Loucy (cell line): ENCODE results near the gene CAMTA1.

Experiments
- H2AFZ ChIP-seq: fragments of 200-600 bp; sonication (generic); 2 replicates; pipeline ENCODE4 v1.6.0; 2016; ENCODE audit warnings: antibody characterized with exemption, mild to moderate bottlenecking, low read length, moderate library complexity
- H3F3A ChIP-seq: fragments of 200-600 bp; 2 replicates; pipeline ENCODE4 v1.6.0; 2016; ENCODE audit warnings: antibody characterized with exemption, low read depth, mild to moderate bottlenecking
- H3K27me3 ChIP-seq: fragments of 200-600 bp; sonication (generic); 2 replicates; pipeline ENCODE4 v1.6.1; 2014; ENCODE audit warnings: low read length, mild to moderate bottlenecking; ENCODE audit not compliant: insufficient read depth, poor library complexity, severe bottlenecking
- H3K36me3 ChIP-seq: fragments of 200-600 bp; sonication (generic); 2 replicates; pipeline ENCODE4 v1.6.1; 2016; ENCODE audit warnings: low read length; ENCODE audit not compliant: insufficient read depth
- H3K4me1 ChIP-seq: fragments of 200-600 bp; sonication (generic); 2 replicates; pipeline ENCODE4 v1.5.1; 2014; ENCODE audit warnings: low read length, mild to moderate bottlenecking; ENCODE audit not compliant: insufficient read depth, poor library complexity, severe bottlenecking
- H3K4me2 ChIP-seq: fragments of 200-600 bp; sonication (generic); 2 replicates; pipeline ENCODE4 v1.6.0; 2014; ENCODE audit warnings: antibody characterized with exemption, low read length, low read depth, mild to moderate bottlenecking; ENCODE audit not compliant: poor library complexity, severe bottlenecking
- H3K4me3 ChIP-seq: fragments of 200-600 bp; sonication (generic); 2 replicates; pipeline ENCODE4 v1.5.1; 2014; ENCODE audit warnings: low read length, mild to moderate bottlenecking, mixed read lengths; ENCODE audit not compliant: poor library complexity, severe bottlenecking
- H3K79me2 ChIP-seq: fragments of 200-600 bp; sonication (generic); 2 replicates; pipeline ENCODE4 v1.6.1; 2014; ENCODE audit warnings: low read length; ENCODE audit not compliant: insufficient read depth
- H3K9ac ChIP-seq: fragments of 200-600 bp; sonication (generic); 2 replicates; pipeline ENCODE4 v1.6.0; 2014; ENCODE audit warnings: mild to moderate bottlenecking, low read depth, low read length, moderate library complexity; ENCODE audit not compliant: poor library complexity, severe bottlenecking
- H3K9me2 ChIP-seq: fragments of 200-600 bp; sonication (generic); replicated peaks from 2 replicates; pipeline ENCODE4 v1.6.1; 2016; ENCODE audit warnings: low read depth, low read length, mixed read lengths
- H3K9me3 ChIP-seq: fragments of 200-600 bp; sonication (generic); 2 replicates; pipeline ENCODE4 v1.6.1; 2014; ENCODE audit warnings: mild to moderate bottlenecking, antibody characterized with exemption, low read length, low read depth; ENCODE audit not compliant: insufficient read depth
- H4K20me1 ChIP-seq: fragments of 200-600 bp; sonication (generic); 2 replicates; pipeline ENCODE4 v1.6.0; 2014; ENCODE audit warnings: antibody characterized with exemption, low read length, mild to moderate bottlenecking; ENCODE audit not compliant: insufficient read depth, poor library complexity, severe bottlenecking
- CTCF ChIP-seq: fragments of 200-600 bp; sonication (generic); conservative IDR thresholded peaks from 2 replicates; pipeline ENCODE4 v1.5.1; 2014; ENCODE audit warnings: mild to moderate bottlenecking, antibody characterized with exemption, low read length
- EZH2phosphoT487 ChIP-seq: fragments of 200-600 bp; IDR thresholded peaks from 2 replicates; pipeline ENCODE4 v1.6.1; 2018; ENCODE audit warnings: antibody characterized with exemption, mild to moderate bottlenecking, moderate library complexity, borderline replicate concordance

Gene CAMTA1

GRCh38 chr1:7614576-7615074 lies 829.4 kb downstream of the CAMTA1 start:
- Histone ChIP-seq H3K9me2 (no peaks in the 10 kb centered on the region), H4K20me1 (no peaks in the 10 kb centered on the region), H3F3A (no peaks in the 10 kb centered on the region), H3K27me3 (no peaks in the 10 kb centered on the region), H3K9ac (no peak overlapping the region), H3K4me2 (no peak overlapping the region), H3K9me3 (no peaks in the 10 kb centered on the region; the same call in 1 of the 2 replicates), H2AFZ (no peak overlapping the region), H3K4me3 (no peak overlapping the region), H3K4me1 (no peaks in the 10 kb centered on the region), H3K36me3 (no peaks in the 10 kb centered on the region), H3K79me2 (no peaks in the 10 kb centered on the region)
- TF ChIP-seq EZH2phosphoT487, result no peak
- no peak for TF ChIP-seq CTCF

- TF ChIP-seq EZH2phosphoT487 (no peak), CTCF (no peak)
- no peak overlapping the region for H3K9ac ChIP-seq
- H3K9me3 ChIP-seq, result no peaks in the 10 kb centered on the region; the same call in 1 of the 2 replicates
- no peak overlapping the region for H3K4me2 ChIP-seq
- H3K79me2 ChIP-seq, result no peaks in the 10 kb centered on the region
- no peaks in the 10 kb centered on the region for H3K27me3 ChIP-seq
- H3K4me3 ChIP-seq, result no peak overlapping the region
- H2AFZ ChIP-seq, result no peak overlapping the region
- no peaks in the 10 kb centered on the region for H3F3A ChIP-seq
- no peaks in the 10 kb centered on the region for H3K36me3 ChIP-seq
- H4K20me1 ChIP-seq, result no peaks in the 10 kb centered on the region
- no peaks in the 10 kb centered on the region for H3K9me2 ChIP-seq
- no peaks in the 10 kb centered on the region for H3K4me1 ChIP-seq
These were observed 829.9 kb downstream of the CAMTA1 start for GRCh38 chr1:7615138-7615537.

GRCh38 chr1:7616076-7616832 lies 831.0 kb downstream of the CAMTA1 start:
- Histone ChIP-seq H3K36me3 (no peaks in the 10 kb centered on the region), H3K4me3 (no peak overlapping the region), H3F3A (no peaks in the 10 kb centered on the region), H3K9ac (no peak overlapping the region), H3K4me2 (no peak overlapping the region), H3K79me2 (no peaks in the 10 kb centered on the region), H3K9me2 (no peaks in the 10 kb centered on the region), H2AFZ (no peak overlapping the region), H3K4me1 (no peaks in the 10 kb centered on the region), H3K9me3 (no peaks in the 10 kb centered on the region; the same call in 1 of the 2 replicates), H4K20me1 (no peaks in the 10 kb centered on the region), H3K27me3 (no peaks in the 10 kb centered on the region)
- TF ChIP-seq EZH2phosphoT487 (no peak), CTCF (no peak)
